Activated CD4-positive, CD25-positive, alpha-beta regulatory T cell treated with anti-CD3 and anti-CD28 coated beads, Interleukin-2, amount 50 U/mL, for 72 hours (primary cell): ENCODE data around the gene SNU13.
"Not testable (repeated sequence)": the region's sequence is repeated elsewhere in the genome, so short reads cannot be mapped to it uniquely, and the experiment has no call there.

Source experiments
- DNase-seq: peaks from one replicate; pipeline ENCODE4 v3.0.0; 2021

The SNU13 gene

GRCh38 chr22:41676134-41676533, 12.5 kb downstream of the SNU13 start:
- no peak for DNase-seq

- no peak for DNase-seq
These were observed 13.8 kb downstream of the SNU13 start for GRCh38 chr22:41674846-41675340.

- DNase-seq = no peak
These were observed 15.7 kb downstream of the SNU13 start for GRCh38 chr22:41672780-41673509.

GRCh38 chr22:41672096-41672495, 16.6 kb downstream of the SNU13 start:
- not testable (repeated sequence) for DNase-seq

GRCh38 chr22:41668971-41669911, 19.4 kb downstream of the SNU13 start:
- no peak for DNase-seq

GRCh38 chr22:41664951-41665350, 23.7 kb downstream of the SNU13 start:
- no peak for DNase-seq

GRCh38 chr22:41664490-41664889, 24.2 kb downstream of the SNU13 start:
- DNase-seq = no peak

- not testable (repeated sequence) for DNase-seq
These were observed 25.1 kb downstream of the SNU13 start for GRCh38 chr22:41663594-41663993.

GRCh38 chr22:41661713-41662112, 27.0 kb downstream of the SNU13 start:
- no peak for DNase-seq

GRCh38 chr22:41661088-41661487, 27.6 kb downstream of the SNU13 start:
- DNase-seq = no peak

GRCh38 chr22:41660416-41660815, 28.3 kb downstream of the SNU13 start:
- DNase-seq = no peak

- DNase-seq = no peak
These were observed 28.7 kb downstream of the SNU13 start for GRCh38 chr22:41659941-41660340.

GRCh38 chr22:41658869-41659268, 29.8 kb downstream of the SNU13 start:
- DNase-seq = no peak

GRCh38 chr22:41657709-41658108, 31.0 kb downstream of the SNU13 start:
- DNase-seq = no peak

- no peak for DNase-seq
These were observed 32.1 kb downstream of the SNU13 start for GRCh38 chr22:41656556-41656955.

- DNase-seq = no peak
These were observed 34.3 kb downstream of the SNU13 start for GRCh38 chr22:41654322-41654721.

- DNase-seq = no peak
These were observed 37.8 kb downstream of the SNU13 start for GRCh38 chr22:41650821-41651220.

GRCh38 chr22:41650229-41650628, 38.4 kb downstream of the SNU13 start:
- DNase-seq = no peak

GRCh38 chr22:41648432-41648831, 40.2 kb downstream of the SNU13 start:
- DNase-seq = no peak

GRCh38 chr22:41647771-41648170, 40.9 kb downstream of the SNU13 start:
- DNase-seq = no peak

- no peak for DNase-seq
These were observed 46.1 kb downstream of the SNU13 start for GRCh38 chr22:41642331-41643110.

GRCh38 chr22:41641854-41642253, 46.8 kb downstream of the SNU13 start:
- no peak for DNase-seq

GRCh38 chr22:41638748-41639147, 49.9 kb downstream of the SNU13 start:
- DNase-seq = no peak
